Common myeloid progenitor, CD34-positive (primary cell): ENCODE data around the gene KCNT1.

ENCODE experiments used
- CTCF ChIA-PET: fragments of 350-600 bp; sonication (Branson Sonifier 250); formaldehyde crosslinking; loops from one replicate; lab custom pipeline; 2021; ENCODE audit warnings: antibody characterized with exemption; lab: Charles Lee
- POLR2A ChIA-PET: fragments of 350-600 bp; sonication (Branson Sonifier 250); formaldehyde crosslinking; loops from one replicate; lab custom pipeline; 2021; ENCODE audit warnings: antibody characterized with exemption; lab: Charles Lee
- DNase-seq, 3 donors: peaks; one replicate each; pipeline versions ENCODE4 v3.0.0 to v3.0.0-alpha.2; 2013
- H3K27ac ChIP-seq, 2 experiments: 1 replicate in 1 of 2; 2 replicates in 1 of 2; pipeline ENCODE4 v1.7.0; 2013; ENCODE audit warnings: inconsistent platforms in 2 of 2, low read length in 2 of 2, mild to moderate bottlenecking in 2 of 2, low read depth in 1 of 2, moderate library complexity in 1 of 2; ENCODE audit not compliant: severe bottlenecking in 2 of 2, insufficient read depth in 1 of 2, poor library complexity in 1 of 2
- H3K27me3 ChIP-seq, 5 experiments: replicated peaks in 2 of 5; 1 replicate in 3 of 5; 2 replicates in 2 of 5; pipeline versions ENCODE4 v1.6.1 to v1.7.0; 2013; ENCODE audit warnings: low read length in 4 of 5, mild to moderate bottlenecking in 2 of 5, moderate library complexity in 2 of 5, inconsistent platforms in 1 of 5; ENCODE audit not compliant: insufficient read depth in 5 of 5, control insufficient read depth in 4 of 5
- H3K36me3 ChIP-seq, 4 experiments: 1 replicate in 2 of 4; 2 replicates in 2 of 4; pipeline versions ENCODE4 v1.6.1 to v1.7.0; 2013; ENCODE audit warnings: low read length in 3 of 4, control low read depth in 1 of 4, mild to moderate bottlenecking in 1 of 4; ENCODE audit not compliant: control insufficient read depth in 4 of 4, insufficient read depth in 4 of 4
- H3K4me1 ChIP-seq, 4 experiments: 1 replicate in 3 of 4; 2 replicates in 1 of 4; pipeline versions ENCODE4 v1.6.1 to v1.7.1; 2013; ENCODE audit warnings: low read length in 3 of 4, mild to moderate bottlenecking in 3 of 4, control low read depth in 1 of 4, inconsistent platforms in 1 of 4, moderate library complexity in 1 of 4; ENCODE audit not compliant: control insufficient read depth in 4 of 4, insufficient read depth in 4 of 4; ENCODE audit errors: control extremely low read depth in 1 of 4
- H3K4me3 ChIP-seq, 7 experiments: 1 replicate in 4 of 7; 2 replicates in 3 of 7; pipeline versions ENCODE4 v1.5.1 to v1.7.0; 2013; ENCODE audit warnings: mild to moderate bottlenecking in 7 of 7, low read length in 6 of 7, moderate library complexity in 6 of 7, inconsistent platforms in 2 of 7, low read depth in 2 of 7, control low read depth in 1 of 7; ENCODE audit not compliant: insufficient read depth in 4 of 7, control insufficient read depth in 1 of 7; ENCODE audit errors: extremely low read depth in 1 of 7
- H3K9me3 ChIP-seq, 5 experiments: 1 replicate in 4 of 5; 2 replicates in 1 of 5; pipeline versions ENCODE4 v1.6.1 to v1.7.1; 2013; ENCODE audit warnings: low read length in 4 of 5, mild to moderate bottlenecking in 2 of 5, inconsistent platforms in 1 of 5, low read depth in 1 of 5, moderate library complexity in 1 of 5; ENCODE audit not compliant: control insufficient read depth in 4 of 5, insufficient read depth in 2 of 5; ENCODE audit errors: control extremely low read depth in 1 of 5
- WGBS: methylation state at CpG from one replicate; pipeline ENCODE4 v1.1.5; 2013; ENCODE audit not compliant: insufficient coverage; 5-methylcytosine and 5-hydroxymethylcytosine counted together

The KCNT1 gene

GRCh38 chr9:135771401-135772051 lies 69.5 kb downstream of the KCNT1 start:
- Histone ChIP-seq H3K27me3 (no peaks in the 10 kb centered on the region), H3K9me3 (peaks cover 0 to 12% (median 9%) of the 10 kb centered on the region in 5 experiments), H3K36me3 (no peaks in the 10 kb centered on the region), H3K4me1 (no peaks in the 10 kb centered on the region), H3K27ac (no peak overlapping the region), H3K4me3 (no peak overlapping the region)
- 99% methylated on average over 21 of the region's 21 CpGs for WGBS
- POLR2A ChIA-PET = no interaction called here
- CTCF ChIA-PET = interaction anchor here (1.8 kb wide), 1 partner anchor 26 kb away, joined by 5 read pairs; no protein-coding TSS in a partner anchor
- DNase-seq = no peak

GRCh38 chr9:135772056-135772646 lies 70.2 kb downstream of the KCNT1 start:
- CTCF ChIA-PET = interaction anchor here (1.8 kb wide), 1 partner anchor 25 kb away, joined by 5 read pairs; no protein-coding TSS in a partner anchor
- H3K4me1 ChIP-seq = no peaks in the 10 kb centered on the region
- 93% methylated on average over 5 of the region's 13 CpGs for WGBS
- H3K36me3 ChIP-seq = no peaks in the 10 kb centered on the region
- DNase-seq = no peak
- no peak overlapping the region for H3K27ac ChIP-seq
- POLR2A ChIA-PET = no interaction called here
- H3K4me3 ChIP-seq = no peak overlapping the region
- H3K9me3 ChIP-seq = peaks cover 0 to 6% (median 3%) of the 10 kb centered on the region in 5 experiments
- no peaks in the 10 kb centered on the region for H3K27me3 ChIP-seq

DNA sequence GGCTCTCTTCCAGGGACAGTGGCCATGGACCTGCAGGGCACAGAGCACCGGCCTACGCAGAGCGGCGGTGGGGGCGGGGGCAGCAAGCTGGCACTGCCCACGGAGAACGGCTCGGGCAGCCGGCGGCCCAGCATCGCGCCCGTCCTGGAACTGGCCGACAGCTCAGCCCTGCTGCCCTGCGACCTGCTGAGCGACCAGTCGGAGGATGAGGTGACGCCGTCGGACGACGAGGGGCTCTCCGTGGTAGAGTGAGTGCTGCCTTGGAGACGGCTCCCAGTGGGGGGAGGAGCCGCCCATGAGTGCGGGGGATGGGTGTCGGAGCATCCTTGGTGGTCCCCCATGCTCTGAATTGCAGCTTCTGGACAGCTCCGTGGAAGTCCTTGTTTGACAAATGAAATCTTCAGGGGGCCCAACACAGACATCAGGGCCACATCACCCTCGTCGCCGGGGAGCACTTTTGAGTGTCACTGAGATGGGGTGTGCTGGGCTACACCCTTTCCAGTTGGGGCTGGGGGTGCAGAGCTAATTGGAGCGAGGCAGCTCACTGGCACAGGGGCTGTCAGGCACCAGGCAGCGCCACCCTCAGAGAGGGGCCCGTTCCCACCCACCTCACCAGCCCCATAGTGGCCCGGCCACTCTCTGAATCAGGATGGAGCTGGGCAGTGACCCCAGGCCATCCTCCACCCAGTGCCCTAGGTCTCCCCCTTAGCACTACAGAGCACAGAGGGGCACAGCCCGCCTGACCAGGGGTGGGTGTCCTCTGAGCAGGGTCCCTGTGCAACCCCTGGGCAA lies 70.9 kb downstream of the KCNT1 start:
- no peaks in the 10 kb centered on the region for H3K4me1 ChIP-seq
- no peak overlapping the region for H3K4me3 ChIP-seq
- no peaks in the 10 kb centered on the region for H3K27me3 ChIP-seq
- DNase-seq = no peak
- 78% methylated on average over 31 of the region's 36 CpGs for WGBS
- H3K36me3 ChIP-seq = no peaks in the 10 kb centered on the region
- POLR2A ChIA-PET = no interaction called here
- H3K27ac ChIP-seq = no peak overlapping the region
- peaks cover 0 to under 1% (median 0%) of the 10 kb centered on the region in 5 experiments for H3K9me3 ChIP-seq
- CTCF ChIA-PET = interaction anchor here (1.8 kb wide), 1 partner anchor 24 kb away, joined by 5 read pairs; no protein-coding TSS in a partner anchor

DNA sequence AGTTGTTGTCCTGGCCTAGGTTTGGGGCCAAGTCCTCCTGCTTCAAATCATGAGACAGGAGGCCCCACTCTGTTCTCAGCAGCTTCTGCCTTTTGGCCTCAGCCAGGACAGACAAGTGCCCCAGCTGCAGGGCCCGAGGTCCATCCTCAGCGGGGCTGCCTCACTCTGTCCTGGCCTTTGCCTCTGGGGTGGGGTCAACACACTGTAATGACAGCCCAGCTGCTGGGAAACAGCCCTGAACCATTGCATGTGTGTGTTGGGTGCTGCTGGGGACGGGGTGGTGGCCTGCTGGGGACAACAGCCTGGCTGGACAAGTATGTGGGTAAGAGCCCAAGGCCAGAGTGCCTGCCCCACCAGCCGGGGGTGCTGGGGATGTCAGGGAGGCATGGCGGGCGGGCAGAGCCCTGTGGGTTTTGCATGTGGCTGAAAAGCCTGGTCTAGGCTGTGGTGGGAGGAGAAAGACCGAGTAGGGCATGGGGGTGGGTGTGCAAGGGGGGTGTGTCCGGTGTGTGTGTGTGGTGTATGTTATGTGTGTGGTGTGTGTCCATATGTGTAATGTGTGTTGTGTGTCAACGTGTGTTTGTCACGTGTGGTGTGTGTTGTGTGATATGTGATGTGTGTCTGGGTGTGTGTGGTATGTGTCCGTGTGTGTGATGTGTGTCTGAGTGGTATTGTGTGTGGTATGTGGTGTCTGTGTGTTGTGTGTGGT lies 71.7 kb downstream of the KCNT1 start:
- POLR2A ChIA-PET = no interaction called here
- WGBS = 83% methylated on average over 10 of the region's 11 CpGs
- no peaks in the 10 kb centered on the region for H3K27me3 ChIP-seq
- peak in 1 of 3 donors; percentile 35 for DNase-seq
- H3K9me3 ChIP-seq = no peaks in the 10 kb centered on the region
- no peaks in the 10 kb centered on the region for H3K36me3 ChIP-seq
- H3K27ac ChIP-seq = no peak overlapping the region
- H3K4me3 ChIP-seq = no peak overlapping the region
- H3K4me1 ChIP-seq = no peaks in the 10 kb centered on the region
- CTCF ChIA-PET = interaction anchor here (1.8 kb wide), 1 partner anchor 24 kb away, joined by 5 read pairs; no protein-coding TSS in a partner anchor

GRCh38 chr9:135774239-135774747 lies 72.3 kb downstream of the KCNT1 start:
- Histone ChIP-seq H3K9me3 (no peaks in the 10 kb centered on the region), H3K27ac (no peak overlapping the region), H3K4me1 (no peaks in the 10 kb centered on the region), H3K36me3 (no peaks in the 10 kb centered on the region), H3K27me3 (no peaks in the 10 kb centered on the region), H3K4me3 (no peak overlapping the region)
- 96% methylated on average over 8 of the region's 15 CpGs for WGBS
- ChIA-PET CTCF (no interaction called here), POLR2A (no interaction called here)
- DNase-seq = peak in 1 of 3 donors; percentile 35

DNA sequence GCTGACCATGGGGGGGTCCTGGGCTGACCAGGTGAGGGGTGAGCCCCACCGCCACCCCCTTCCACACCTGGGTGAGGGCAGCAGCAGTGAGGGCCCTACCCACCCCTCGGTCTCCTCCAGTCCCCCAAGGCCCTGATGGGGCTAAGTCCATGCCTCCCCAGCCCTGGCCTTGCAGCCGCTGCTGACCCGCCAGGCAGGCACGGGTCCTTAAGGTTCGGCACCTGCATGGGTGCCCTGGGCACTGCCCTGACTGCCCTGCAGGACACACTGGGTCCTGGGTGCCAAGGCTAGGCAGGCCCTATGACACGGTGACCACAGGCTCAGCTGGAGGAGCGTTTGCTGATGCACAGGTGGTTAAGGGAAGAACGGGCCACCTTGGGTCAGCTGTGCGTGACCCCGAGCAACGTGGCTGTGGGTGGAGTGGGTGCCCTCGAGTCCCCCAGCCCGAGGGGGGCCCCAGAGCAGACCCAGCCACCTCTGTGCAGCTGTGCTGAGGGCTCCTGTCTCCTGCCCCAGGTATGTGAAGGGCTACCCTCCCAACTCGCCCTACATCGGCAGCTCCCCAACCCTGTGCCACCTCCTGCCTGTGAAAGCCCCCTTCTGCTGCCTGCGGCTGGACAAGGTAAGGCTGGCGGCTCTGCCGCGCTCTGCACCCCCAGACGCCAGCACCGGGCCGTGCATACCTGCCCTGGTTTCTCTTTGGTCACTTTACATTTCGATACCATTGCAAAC lies 73.0 kb downstream of the KCNT1 start:
- Histone ChIP-seq H3K9me3 (no peaks in the 10 kb centered on the region), H3K4me1 (no peaks in the 10 kb centered on the region), H3K27ac (no peak overlapping the region), H3K4me3 (no peak overlapping the region), H3K27me3 (no peaks in the 10 kb centered on the region), H3K36me3 (no peaks in the 10 kb centered on the region)
- POLR2A ChIA-PET = no interaction called here
- CTCF ChIA-PET = no interaction called here
- no peak for DNase-seq
- WGBS = 80% methylated on average over 18 of the region's 24 CpGs
